WERI-Rb-1 (cell line): ENCODE data around the gene NLGN1.

ENCODE experiments used
- DNase-seq: peaks from one replicate; pipeline ENCODE4 v3.0.0-alpha.2; 2020
- H3K27ac ChIP-seq: fragments of 250-450 bp; sonication (Bioruptor Pico); 2 replicates; pipeline ENCODE4 v1.5.1; 2020; ENCODE audit warnings: mild to moderate bottlenecking, moderate library complexity
- H3K27me3 ChIP-seq: fragments of 250-450 bp; sonication (Bioruptor Pico); 2 replicates; pipeline ENCODE4 v1.5.1; 2021; ENCODE audit warnings: mild to moderate bottlenecking, low read depth, moderate library complexity; ENCODE audit not compliant: insufficient read depth, severe bottlenecking
- H3K36me3 ChIP-seq: fragments of 250-450 bp; sonication (Bioruptor Pico); 2 replicates; pipeline ENCODE4 v1.5.1; 2020; ENCODE audit warnings: mild to moderate bottlenecking, moderate library complexity
- H3K4me3 ChIP-seq: 2 replicates; pipeline ENCODE4 v1.5.1; 2011; ENCODE audit warnings: low read depth, mild to moderate bottlenecking, control low read depth, low read length
- H3K9me3 ChIP-seq: fragments of 250-450 bp; sonication (Bioruptor Pico); 2 replicates; pipeline ENCODE4 v1.5.1; 2021; ENCODE audit warnings: mild to moderate bottlenecking, moderate library complexity; ENCODE audit not compliant: severe bottlenecking
- TF ChIP-seq, protein P1 (sequence below): IDR thresholded peaks from 2 replicates; pipeline ENCODE4 v1.5.1; 2011; ENCODE audit warnings: low read depth, mild to moderate bottlenecking, control low read depth, inconsistent platforms, low read length

Gene NLGN1

DNA sequence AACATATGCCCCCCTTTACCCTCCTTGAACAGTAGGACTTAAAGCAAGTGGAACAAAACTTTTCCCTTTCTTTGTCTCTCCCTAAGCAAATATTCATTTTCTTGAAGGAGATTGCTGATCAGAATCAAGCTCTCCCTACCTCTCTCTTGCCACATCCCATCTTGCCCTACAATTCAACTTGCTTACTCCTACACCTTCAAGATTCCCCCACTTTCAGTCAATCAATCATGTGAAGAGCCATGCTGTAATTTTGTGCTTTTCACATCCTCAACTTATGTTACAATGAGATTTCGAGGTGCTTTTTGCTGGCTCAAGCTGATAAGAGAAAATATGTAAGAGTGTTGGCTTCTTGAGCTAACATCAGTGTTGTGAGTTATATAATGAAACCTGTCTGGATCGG lies 662.9 kb downstream of the NLGN1 start:
- Histone ChIP-seq H3K27me3 (no peaks in the 10 kb centered on the region), H3K27ac (no peak overlapping the region), H3K9me3 (no peaks in the 10 kb centered on the region), H3K4me3 (no peak overlapping the region), H3K36me3 (no peaks in the 10 kb centered on the region)
- TF ChIP-seq, protein P1, sequence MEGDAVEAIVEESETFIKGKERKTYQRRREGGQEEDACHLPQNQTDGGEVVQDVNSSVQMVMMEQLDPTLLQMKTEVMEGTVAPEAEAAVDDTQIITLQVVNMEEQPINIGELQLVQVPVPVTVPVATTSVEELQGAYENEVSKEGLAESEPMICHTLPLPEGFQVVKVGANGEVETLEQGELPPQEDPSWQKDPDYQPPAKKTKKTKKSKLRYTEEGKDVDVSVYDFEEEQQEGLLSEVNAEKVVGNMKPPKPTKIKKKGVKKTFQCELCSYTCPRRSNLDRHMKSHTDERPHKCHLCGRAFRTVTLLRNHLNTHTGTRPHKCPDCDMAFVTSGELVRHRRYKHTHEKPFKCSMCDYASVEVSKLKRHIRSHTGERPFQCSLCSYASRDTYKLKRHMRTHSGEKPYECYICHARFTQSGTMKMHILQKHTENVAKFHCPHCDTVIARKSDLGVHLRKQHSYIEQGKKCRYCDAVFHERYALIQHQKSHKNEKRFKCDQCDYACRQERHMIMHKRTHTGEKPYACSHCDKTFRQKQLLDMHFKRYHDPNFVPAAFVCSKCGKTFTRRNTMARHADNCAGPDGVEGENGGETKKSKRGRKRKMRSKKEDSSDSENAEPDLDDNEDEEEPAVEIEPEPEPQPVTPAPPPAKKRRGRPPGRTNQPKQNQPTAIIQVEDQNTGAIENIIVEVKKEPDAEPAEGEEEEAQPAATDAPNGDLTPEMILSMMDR: no peak
- DNase-seq: no peak

DNA sequence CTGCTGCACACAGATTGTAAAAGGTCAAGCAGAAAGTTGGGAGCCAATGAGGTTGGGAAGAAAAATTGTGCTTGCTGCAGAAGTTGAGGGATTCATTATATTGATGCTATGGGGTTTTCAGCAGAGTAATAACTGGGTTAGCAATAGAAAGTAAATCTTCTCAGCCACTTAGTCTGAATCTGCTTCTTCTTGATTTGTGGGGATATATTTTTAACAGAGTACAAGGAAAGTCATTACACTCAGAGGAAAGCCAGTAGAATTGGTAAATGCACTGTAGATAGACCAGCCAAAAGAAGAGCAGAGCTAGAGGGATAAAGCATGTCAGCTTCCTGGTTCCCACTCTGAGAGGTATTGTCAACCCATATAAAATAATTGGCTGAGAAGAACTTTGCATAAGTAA lies 663.6 kb downstream of the NLGN1 start:
- Histone ChIP-seq H3K36me3 (no peaks in the 10 kb centered on the region), H3K4me3 (no peak overlapping the region), H3K27me3 (no peaks in the 10 kb centered on the region), H3K27ac (no peak overlapping the region), H3K9me3 (no peaks in the 10 kb centered on the region)
- no peak for DNase-seq
- TF ChIP-seq, protein P1: no peak

DNA sequence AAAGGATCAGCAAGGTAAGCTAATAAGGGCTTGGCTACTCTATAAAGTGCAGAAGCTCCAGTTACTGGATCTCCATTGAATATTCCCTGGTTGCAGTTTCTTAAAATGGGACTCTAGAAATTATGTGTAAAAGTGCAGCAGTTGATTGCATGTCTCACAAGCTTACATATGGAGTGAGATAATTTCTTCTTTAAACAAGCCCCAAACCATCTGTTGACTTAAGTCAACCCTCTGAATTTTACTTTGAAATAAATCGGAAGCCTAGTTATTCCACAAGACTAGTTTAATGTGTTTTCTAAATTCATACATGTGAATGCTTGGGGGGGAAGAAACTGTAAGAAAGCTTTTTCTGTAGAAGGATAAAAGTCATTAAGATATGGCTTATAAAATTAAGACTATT lies 664.2 kb downstream of the NLGN1 start:
- Histone ChIP-seq H3K36me3 (no peaks in the 10 kb centered on the region), H3K27ac (no peak overlapping the region), H3K4me3 (no peak overlapping the region), H3K27me3 (no peaks in the 10 kb centered on the region), H3K9me3 (no peaks in the 10 kb centered on the region)
- DNase-seq: no peak
- TF ChIP-seq, protein P1: no peak

DNA sequence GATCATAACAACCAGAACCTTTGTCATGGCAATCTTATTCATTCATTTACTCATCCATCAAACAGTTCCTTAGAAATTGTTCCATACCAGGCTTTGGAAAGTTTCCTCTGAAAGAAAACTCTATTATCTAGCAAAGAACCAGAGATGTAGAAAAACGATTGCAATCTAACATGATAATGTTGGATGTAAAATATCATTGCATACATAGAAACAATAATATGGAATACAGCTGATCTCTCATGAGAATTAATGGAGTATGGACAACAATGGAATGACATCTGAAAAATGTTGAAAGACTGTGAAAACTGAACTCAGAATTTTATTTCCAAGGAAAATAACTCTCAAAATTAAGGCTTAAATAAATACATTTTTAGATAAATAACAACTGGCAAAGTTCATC lies 665.4 kb downstream of the NLGN1 start:
- TF ChIP-seq, protein P1: no peak
- Histone ChIP-seq H3K27ac (no peak overlapping the region), H3K4me3 (no peak overlapping the region), H3K9me3 (no peaks in the 10 kb centered on the region), H3K36me3 (no peaks in the 10 kb centered on the region), H3K27me3 (no peaks in the 10 kb centered on the region)
- no peak for DNase-seq

DNA sequence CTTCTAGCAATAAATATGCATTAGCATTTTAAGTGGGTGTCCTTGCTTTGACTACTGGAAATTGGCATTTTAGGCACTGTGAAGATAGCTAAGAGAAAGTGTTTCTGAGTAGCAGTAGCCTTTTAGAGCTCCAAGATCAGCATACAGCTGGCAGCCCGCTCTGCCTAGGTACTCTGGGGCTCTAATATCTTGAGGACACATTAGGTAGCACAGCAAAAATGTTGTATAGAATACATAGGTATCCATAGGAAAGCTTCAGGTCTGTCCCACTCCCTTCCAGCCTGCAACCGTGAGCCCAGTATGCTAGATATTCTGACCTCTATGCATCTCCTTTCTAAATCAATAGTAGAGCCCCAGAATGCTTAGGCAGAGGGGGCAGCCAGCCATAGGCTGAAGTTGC lies 670.5 kb downstream of the NLGN1 start:
- H3K27me3 ChIP-seq: no peaks in the 10 kb centered on the region
- DNase-seq: no peak
- H3K4me3 ChIP-seq: no peak overlapping the region
- no peak overlapping the region for H3K27ac ChIP-seq
- no peaks in the 10 kb centered on the region for H3K9me3 ChIP-seq
- H3K36me3 ChIP-seq: no peaks in the 10 kb centered on the region
- TF ChIP-seq, protein P1: no peak

DNA sequence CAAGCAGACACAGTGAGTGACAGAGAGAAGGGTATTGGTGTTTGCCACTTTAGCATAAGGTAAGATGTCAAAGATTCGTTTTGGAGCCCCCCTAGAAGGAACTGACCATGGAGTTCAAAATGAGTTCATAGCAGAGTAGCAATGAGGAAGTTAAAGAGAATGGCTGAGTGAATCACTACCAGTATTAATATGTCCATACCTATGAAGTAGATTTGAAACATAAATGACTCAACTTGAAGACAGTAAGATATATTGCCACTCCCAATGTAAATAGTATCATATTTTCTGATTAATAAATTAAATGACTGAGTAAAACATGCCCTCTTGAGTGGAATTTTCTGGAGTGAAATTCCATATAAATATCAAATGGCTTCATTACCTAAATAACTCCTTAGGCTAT lies 675.1 kb downstream of the NLGN1 start:
- Histone ChIP-seq H3K36me3 (no peaks in the 10 kb centered on the region), H3K27ac (no peak overlapping the region), H3K9me3 (no peaks in the 10 kb centered on the region), H3K27me3 (no peaks in the 10 kb centered on the region), H3K4me3 (no peak overlapping the region)
- TF ChIP-seq, protein P1: no peak
- no peak for DNase-seq
